Fibroblast of the aortic adventitia (primary cell): ENCODE data around the gene FLOT2. TPM values are rescaled to one million over a fixed set of nuclear protein-coding genes. Genes with fewer than 3 reads are reported as not detected.
"Not testable (repeated sequence)": the region's sequence is repeated elsewhere in the genome, so short reads cannot be mapped to it uniquely, and the experiment has no call there.

ENCODE experiments used
- DNase-seq: peaks from one replicate; pipeline ENCODE4 v3.0.0-alpha.2; 2010; ENCODE audit warnings: low read depth
- H3K4me3 ChIP-seq: 2 replicates; pipeline ENCODE4 v1.5.1; 2011; ENCODE audit warnings: low read depth, mild to moderate bottlenecking, control low read depth, low read length, moderate library complexity
- CTCF ChIP-seq: IDR thresholded peaks from 2 replicates; pipeline ENCODE4 v1.5.1; 2011; ENCODE audit warnings: mild to moderate bottlenecking, low read length, control low read depth, inconsistent platforms; ENCODE audit not compliant: insufficient read depth
- total RNA-seq: library from RNA; depleted of rRNA; stranded (reverse); fragments of >200 nt; gene quantifications from 2 replicates; pipeline ENCODE4 v1.2.3, GENCODE V29; 2012; ENCODE audit warnings: low replicate concordance

The FLOT2 gene
- total RNA-seq, 1 donor, result 39.9 TPM

GRCh38 chr17:28908640-28909167 lies 11.2 kb upstream of the FLOT2 start:
- no peak overlapping the region for H3K4me3 ChIP-seq
- TF ChIP-seq CTCF, result no peak
- DNase-seq, result peak; percentile 87

- H3K4me3 ChIP-seq, result no peak overlapping the region
- no peak for TF ChIP-seq CTCF
- peak; percentile 78 for DNase-seq
Observed at GRCh38 chr17:28907709-28908475, 10.4 kb upstream of the FLOT2 start.

GRCh38 chr17:28906706-28907438 lies 9.3 kb upstream of the FLOT2 start:
- DNase-seq, result no peak
- no peak for TF ChIP-seq CTCF
- no peak overlapping the region for H3K4me3 ChIP-seq

- no peak for TF ChIP-seq CTCF
- no peak overlapping the region for H3K4me3 ChIP-seq
- no peak for DNase-seq
Observed at GRCh38 chr17:28906276-28906675, 8.7 kb upstream of the FLOT2 start.

- no peak for TF ChIP-seq CTCF
- H3K4me3 ChIP-seq, result no peak overlapping the region
- no peak for DNase-seq
Observed at GRCh38 chr17:28904800-28905199, 7.3 kb upstream of the FLOT2 start.

GRCh38 chr17:28903546-28903841 lies 6.0 kb upstream of the FLOT2 start:
- H3K4me3 ChIP-seq, DNase-seq: not testable (repeated sequence)

- peak within 1 kb of the TSS; percentile 70 for H3K4me3 ChIP-seq
- peak; percentile 72 for DNase-seq
- peak; percentile 58 for TF ChIP-seq CTCF
Observed at GRCh38 chr17:28902819-28903545, 5.4 kb upstream of the FLOT2 start, which contains the start of gene DHRS13. DHRS13 (minus strand) TSS chr17:28903079; CDS start chr17:28902944, 135 bp downstream.
